ENCODE measurements around the gene KCNQ1. TPM values are rescaled to one million over a fixed set of nuclear protein-coding genes. Genes with fewer than 3 reads are reported as not detected.

The KCNQ1 gene
- total RNA-seq, 1 donor from 2014 or later, result 6.0 TPM

- intact Hi-C loops (cut with micrococcal nuclease), result no loop called here
These were observed 21.4 kb upstream of the KCNQ1 start for GRCh38 chr11:2423157-2424025.

- intact Hi-C loops (cut with micrococcal nuclease), result no loop called here
These were observed 19.9 kb upstream of the KCNQ1 start for GRCh38 chr11:2424811-2425495.

- intact Hi-C loops (cut with micrococcal nuclease), result no loop called here
These were observed 19.3 kb upstream of the KCNQ1 start for GRCh38 chr11:2425506-2425905.

GRCh38 chr11:2426221-2426620 is 18.6 kb upstream of the KCNQ1 start:
- intact Hi-C loops (cut with micrococcal nuclease), result no loop called here

GRCh38 chr11:2426826-2427521 is 17.8 kb upstream of the KCNQ1 start:
- intact Hi-C loops (cut with micrococcal nuclease), result no loop called here

GRCh38 chr11:2427721-2428321 is 17.0 kb upstream of the KCNQ1 start:
- intact Hi-C loops (cut with micrococcal nuclease), result loop anchor here (1.0 kb wide), 1 partner anchor 460 kb away; no protein-coding TSS in a partner anchor

GRCh38 chr11:2428322-2428795 is 16.4 kb upstream of the KCNQ1 start:
- intact Hi-C loops (cut with micrococcal nuclease), result loop anchor here (1.0 kb wide), 1 partner anchor 460 kb away; no protein-coding TSS in a partner anchor

- intact Hi-C loops (cut with micrococcal nuclease), result no loop called here
These were observed 13.4 kb upstream of the KCNQ1 start for GRCh38 chr11:2431395-2431794.

- intact Hi-C loops (cut with micrococcal nuclease), result no loop called here
These were observed 12.6 kb upstream of the KCNQ1 start for GRCh38 chr11:2432171-2432621.

- intact Hi-C loops (cut with micrococcal nuclease), result no loop called here
These were observed 12.2 kb upstream of the KCNQ1 start for GRCh38 chr11:2432628-2433071.

- intact Hi-C loops (cut with micrococcal nuclease), result no loop called here
These were observed 11.5 kb upstream of the KCNQ1 start for GRCh38 chr11:2433106-2433925.

GRCh38 chr11:2434008-2434407 is 10.8 kb upstream of the KCNQ1 start:
- intact Hi-C loops (cut with micrococcal nuclease), result no loop called here

- intact Hi-C loops (cut with micrococcal nuclease), result no loop called here
These were observed 10.1 kb upstream of the KCNQ1 start for GRCh38 chr11:2434506-2435255.

GRCh38 chr11:2435288-2436012 is 9.4 kb upstream of the KCNQ1 start:
- intact Hi-C loops (cut with micrococcal nuclease), result no loop called here

GRCh38 chr11:2436013-2436520 is 8.7 kb upstream of the KCNQ1 start:
- intact Hi-C loops (cut with micrococcal nuclease), result no loop called here

GRCh38 chr11:2436521-2437031 is 8.2 kb upstream of the KCNQ1 start:
- intact Hi-C loops (cut with micrococcal nuclease), result no loop called here

- intact Hi-C loops (cut with micrococcal nuclease), result no loop called here
These were observed 7.3 kb upstream of the KCNQ1 start for GRCh38 chr11:2437516-2437915.

- intact Hi-C loops (cut with micrococcal nuclease), result no loop called here
These were observed 5.0 kb upstream of the KCNQ1 start for GRCh38 chr11:2439820-2440219.

Data from T-helper 2 cell treated with Interferon-gamma antibody and Interleukin-4, amounts not matched to agents 100 ng/mL and 5 ng/mL, for 36 hours (primary cell).